Duodenal mucosa (tissue), 2 donors: ENCODE data around the gene DOC2A.
"Not testable (repeated sequence)": the region's sequence is repeated elsewhere in the genome, so short reads cannot be mapped to it uniquely, and the experiment has no call there.

ENCODE experiments used
- H3K27ac ChIP-seq: one replicate; pipeline ENCODE4 v1.7.0; 2013; ENCODE audit warnings: low read depth, low read length
- H3K27me3 ChIP-seq, 2 donors: one replicate each; pipeline ENCODE4 v1.7.0; 2013; ENCODE audit warnings: low read length in 2 of 2, control low read depth in 1 of 2; ENCODE audit not compliant: insufficient read depth in 2 of 2, control insufficient read depth in 1 of 2
- H3K36me3 ChIP-seq, 2 donors: one replicate each; pipeline ENCODE4 v1.7.0; 2013; ENCODE audit warnings: low read length in 2 of 2, control low read depth in 1 of 2; ENCODE audit not compliant: insufficient read depth in 2 of 2, control insufficient read depth in 1 of 2
- H3K4me1 ChIP-seq, 2 donors: one replicate each; pipeline ENCODE4 v1.7.0; 2013; ENCODE audit warnings: low read length in 2 of 2, control low read depth in 1 of 2; ENCODE audit not compliant: insufficient read depth in 2 of 2, control insufficient read depth in 1 of 2
- H3K4me3 ChIP-seq, 2 donors: one replicate each; pipeline ENCODE4 v1.7.0; 2013; ENCODE audit warnings: low read length in 2 of 2, low read depth in 1 of 2
- H3K9ac ChIP-seq, 2 donors: one replicate each; pipeline ENCODE4 v1.7.0; 2013; ENCODE audit warnings: low read length in 2 of 2, low read depth in 1 of 2
- H3K9me3 ChIP-seq, 2 donors: one replicate each; pipeline ENCODE4 v1.7.0; 2013; ENCODE audit warnings: low read length in 2 of 2, control low read depth in 1 of 2; ENCODE audit not compliant: control insufficient read depth in 1 of 2

Gene DOC2A

GRCh38 chr16:29959821-29960220 lies 51.0 kb downstream of the DOC2A start:
- H3K27me3 ChIP-seq, H3K27ac ChIP-seq: not testable (repeated sequence)
- peaks cover 12 to 20% of the 10 kb centered on the region in 2 donors for H3K4me1 ChIP-seq

GRCh38 chr16:29959293-29959692 lies 51.5 kb downstream of the DOC2A start:
- H3K27ac ChIP-seq = no peak overlapping the region
- H3K9me3 ChIP-seq = no peaks in the 10 kb centered on the region
- no peaks in the 10 kb centered on the region for H3K27me3 ChIP-seq
- no peak overlapping the region for H3K9ac ChIP-seq
- peaks cover 12 to 17% of the 10 kb centered on the region in 2 donors for H3K4me1 ChIP-seq
- no peak overlapping the region for H3K4me3 ChIP-seq
- no peaks in the 10 kb centered on the region for H3K36me3 ChIP-seq

More at GRCh38 chr16:29959821-29960220, 51.0 kb downstream of the DOC2A start:
- H3K4me3 ChIP-seq, H3K36me3 ChIP-seq, H3K9ac ChIP-seq, H3K9me3 ChIP-seq: not testable (repeated sequence)

- Histone ChIP-seq H3K27me3 (no peaks in the 10 kb centered on the region), H3K4me3 (no peak overlapping the region), H3K4me1 (peaks cover 12 to 17% of the 10 kb centered on the region in 2 donors), H3K27ac (no peak overlapping the region), H3K36me3 (no peaks in the 10 kb centered on the region), H3K9me3 (no peaks in the 10 kb centered on the region), H3K9ac (no peak overlapping the region)
Observed at GRCh38 chr16:29958756-29959155, 52.1 kb downstream of the DOC2A start.
